Loucy (cell line): ENCODE data around the gene ZMAT5.
A peak's percentile ranks its signal among the peaks of the same experiment; 100 is the strongest.

Source experiments
- H2AFZ ChIP-seq: fragments of 200-600 bp; sonication (generic); 2 replicates; pipeline ENCODE4 v1.6.0; 2016; ENCODE audit warnings: antibody characterized with exemption, mild to moderate bottlenecking, low read length, moderate library complexity
- H3F3A ChIP-seq: fragments of 200-600 bp; 2 replicates; pipeline ENCODE4 v1.6.0; 2016; ENCODE audit warnings: antibody characterized with exemption, low read depth, mild to moderate bottlenecking
- H3K27me3 ChIP-seq: fragments of 200-600 bp; sonication (generic); 2 replicates; pipeline ENCODE4 v1.6.1; 2014; ENCODE audit warnings: low read length, mild to moderate bottlenecking; ENCODE audit not compliant: insufficient read depth, poor library complexity, severe bottlenecking
- H3K36me3 ChIP-seq: fragments of 200-600 bp; sonication (generic); 2 replicates; pipeline ENCODE4 v1.6.1; 2016; ENCODE audit warnings: low read length; ENCODE audit not compliant: insufficient read depth
- H3K4me1 ChIP-seq: fragments of 200-600 bp; sonication (generic); 2 replicates; pipeline ENCODE4 v1.5.1; 2014; ENCODE audit warnings: low read length, mild to moderate bottlenecking; ENCODE audit not compliant: insufficient read depth, poor library complexity, severe bottlenecking
- H3K4me2 ChIP-seq: fragments of 200-600 bp; sonication (generic); 2 replicates; pipeline ENCODE4 v1.6.0; 2014; ENCODE audit warnings: antibody characterized with exemption, low read length, low read depth, mild to moderate bottlenecking; ENCODE audit not compliant: poor library complexity, severe bottlenecking
- H3K4me3 ChIP-seq: fragments of 200-600 bp; sonication (generic); 2 replicates; pipeline ENCODE4 v1.5.1; 2014; ENCODE audit warnings: low read length, mild to moderate bottlenecking, mixed read lengths; ENCODE audit not compliant: poor library complexity, severe bottlenecking
- H3K79me2 ChIP-seq: fragments of 200-600 bp; sonication (generic); 2 replicates; pipeline ENCODE4 v1.6.1; 2014; ENCODE audit warnings: low read length; ENCODE audit not compliant: insufficient read depth
- H3K9ac ChIP-seq: fragments of 200-600 bp; sonication (generic); 2 replicates; pipeline ENCODE4 v1.6.0; 2014; ENCODE audit warnings: mild to moderate bottlenecking, low read depth, low read length, moderate library complexity; ENCODE audit not compliant: poor library complexity, severe bottlenecking
- H3K9me2 ChIP-seq: fragments of 200-600 bp; sonication (generic); replicated peaks from 2 replicates; pipeline ENCODE4 v1.6.1; 2016; ENCODE audit warnings: low read depth, low read length, mixed read lengths
- H3K9me3 ChIP-seq: fragments of 200-600 bp; sonication (generic); 2 replicates; pipeline ENCODE4 v1.6.1; 2014; ENCODE audit warnings: mild to moderate bottlenecking, antibody characterized with exemption, low read length, low read depth; ENCODE audit not compliant: insufficient read depth
- H4K20me1 ChIP-seq: fragments of 200-600 bp; sonication (generic); 2 replicates; pipeline ENCODE4 v1.6.0; 2014; ENCODE audit warnings: antibody characterized with exemption, low read length, mild to moderate bottlenecking; ENCODE audit not compliant: insufficient read depth, poor library complexity, severe bottlenecking
- EZH2phosphoT487 ChIP-seq: fragments of 200-600 bp; IDR thresholded peaks from 2 replicates; pipeline ENCODE4 v1.6.1; 2018; ENCODE audit warnings: antibody characterized with exemption, mild to moderate bottlenecking, moderate library complexity, borderline replicate concordance
- TF ChIP-seq, protein P1 (sequence below): fragments of 200-600 bp; sonication (generic); conservative IDR thresholded peaks from 2 replicates; pipeline ENCODE4 v1.5.1; 2014; ENCODE audit warnings: mild to moderate bottlenecking, antibody characterized with exemption, low read length

Gene ZMAT5

DNA sequence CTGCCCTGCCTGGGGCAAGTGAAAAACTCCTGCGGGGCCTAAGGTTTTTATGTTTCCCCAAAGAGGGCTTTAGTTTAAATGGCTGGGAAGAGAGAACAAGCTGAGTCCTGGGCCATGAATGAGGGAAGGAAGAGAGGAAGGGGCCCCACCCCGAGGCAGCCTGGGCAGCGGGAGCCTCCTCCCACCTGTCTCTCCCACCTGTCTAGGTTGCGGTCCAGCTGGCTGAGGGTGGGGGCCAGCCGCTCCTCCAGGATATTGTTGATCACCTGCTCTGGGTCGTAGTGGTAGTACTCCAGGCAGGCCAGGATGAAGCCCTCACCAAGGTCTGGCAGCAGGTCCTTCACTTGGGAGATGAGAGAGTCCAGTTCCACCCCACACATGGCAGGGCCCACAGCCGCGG is 35.0 kb upstream of the ZMAT5 start:
- Histone ChIP-seq H3K9ac (no peak overlapping the region), H3K36me3 (peaks cover 70% of the 10 kb centered on the region), H3K4me3 (no peak overlapping the region), H3K79me2 (no peaks in the 10 kb centered on the region), H3K4me1 (peaks cover 24% of the 10 kb centered on the region), H4K20me1 (no peaks in the 10 kb centered on the region), H3K9me3 (no peaks in the 10 kb centered on the region), H2AFZ (no peak overlapping the region), H3F3A (no peaks in the 10 kb centered on the region), H3K27me3 (no peaks in the 10 kb centered on the region), H3K4me2 (no peak overlapping the region), H3K9me2 (no peaks in the 10 kb centered on the region)
- TF ChIP-seq EZH2phosphoT487 = no peak
- TF ChIP-seq, protein P1, sequence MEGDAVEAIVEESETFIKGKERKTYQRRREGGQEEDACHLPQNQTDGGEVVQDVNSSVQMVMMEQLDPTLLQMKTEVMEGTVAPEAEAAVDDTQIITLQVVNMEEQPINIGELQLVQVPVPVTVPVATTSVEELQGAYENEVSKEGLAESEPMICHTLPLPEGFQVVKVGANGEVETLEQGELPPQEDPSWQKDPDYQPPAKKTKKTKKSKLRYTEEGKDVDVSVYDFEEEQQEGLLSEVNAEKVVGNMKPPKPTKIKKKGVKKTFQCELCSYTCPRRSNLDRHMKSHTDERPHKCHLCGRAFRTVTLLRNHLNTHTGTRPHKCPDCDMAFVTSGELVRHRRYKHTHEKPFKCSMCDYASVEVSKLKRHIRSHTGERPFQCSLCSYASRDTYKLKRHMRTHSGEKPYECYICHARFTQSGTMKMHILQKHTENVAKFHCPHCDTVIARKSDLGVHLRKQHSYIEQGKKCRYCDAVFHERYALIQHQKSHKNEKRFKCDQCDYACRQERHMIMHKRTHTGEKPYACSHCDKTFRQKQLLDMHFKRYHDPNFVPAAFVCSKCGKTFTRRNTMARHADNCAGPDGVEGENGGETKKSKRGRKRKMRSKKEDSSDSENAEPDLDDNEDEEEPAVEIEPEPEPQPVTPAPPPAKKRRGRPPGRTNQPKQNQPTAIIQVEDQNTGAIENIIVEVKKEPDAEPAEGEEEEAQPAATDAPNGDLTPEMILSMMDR = no peak

DNA sequence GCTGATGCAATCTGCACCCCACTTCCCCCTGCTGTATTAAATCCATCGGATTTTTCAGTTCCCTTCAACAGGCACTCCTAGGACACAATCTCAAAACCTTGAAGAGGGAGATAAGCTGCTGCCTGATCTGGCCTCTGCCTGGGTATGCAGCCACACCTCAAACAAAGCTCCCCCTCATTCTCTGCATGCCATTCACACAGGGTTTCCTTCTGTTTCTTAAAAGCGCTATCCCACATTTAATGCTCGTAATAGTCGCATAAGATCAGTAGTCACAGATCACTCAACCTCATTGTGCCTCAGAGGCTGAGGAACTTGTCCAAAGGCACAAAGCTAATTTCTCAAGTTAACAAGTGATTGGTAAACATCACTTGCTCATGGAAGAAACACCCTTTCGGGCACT is 34.3 kb upstream of the ZMAT5 start:
- H3K36me3 ChIP-seq = peaks cover 70% of the 10 kb centered on the region
- no peak overlapping the region for H3K4me3 ChIP-seq
- H4K20me1 ChIP-seq = no peaks in the 10 kb centered on the region
- H3K9ac ChIP-seq = no peak overlapping the region
- peaks cover 24% of the 10 kb centered on the region for H3K4me1 ChIP-seq
- TF ChIP-seq EZH2phosphoT487 = no peak
- TF ChIP-seq, protein P1 = no peak
- H3K4me2 ChIP-seq = no peak overlapping the region
- H3K9me3 ChIP-seq = no peaks in the 10 kb centered on the region
- H2AFZ ChIP-seq = no peak overlapping the region
- H3K79me2 ChIP-seq = no peaks in the 10 kb centered on the region
- H3K9me2 ChIP-seq = no peaks in the 10 kb centered on the region
- no peaks in the 10 kb centered on the region for H3K27me3 ChIP-seq
- H3F3A ChIP-seq = no peaks in the 10 kb centered on the region

DNA sequence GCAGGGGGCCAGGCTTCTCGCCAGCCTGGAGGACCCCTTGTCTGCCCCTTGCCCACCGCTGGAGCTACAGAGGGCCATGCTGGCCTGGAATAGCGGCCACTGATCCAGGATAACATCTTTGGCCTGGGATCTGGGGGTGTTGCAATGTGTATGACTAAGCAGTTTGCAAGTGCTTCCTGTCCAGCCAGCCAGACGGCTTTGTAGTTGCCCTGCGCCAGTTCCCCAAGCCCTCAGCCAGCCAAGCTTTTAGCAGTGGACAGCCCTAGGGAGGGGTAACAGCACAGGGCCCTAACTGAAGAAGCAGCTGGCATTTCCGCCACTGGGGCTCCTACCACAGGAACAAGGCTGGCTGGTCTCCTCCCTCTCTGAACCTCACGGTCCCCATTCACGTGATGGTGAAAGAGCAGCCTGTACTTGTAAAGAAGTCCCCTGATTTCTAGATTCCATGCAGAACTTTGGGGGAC is 32.4 kb upstream of the ZMAT5 start:
- Histone ChIP-seq H2AFZ (no peak overlapping the region), H3K9me2 (no peaks in the 10 kb centered on the region), H3K79me2 (no peaks in the 10 kb centered on the region), H3K4me2 (peak overlapping the region; percentile 46), H3K9me3 (no peaks in the 10 kb centered on the region), H3K27me3 (no peaks in the 10 kb centered on the region), H3K9ac (no peak overlapping the region), H4K20me1 (no peaks in the 10 kb centered on the region), H3K36me3 (peaks cover 56% of the 10 kb centered on the region), H3K4me1 (peaks cover 24% of the 10 kb centered on the region), H3F3A (no peaks in the 10 kb centered on the region), H3K4me3 (peak overlapping the region; percentile 5)
- TF ChIP-seq, protein P1 = no peak
